HFFc6 (cell line): ENCODE data around the gene MARK3. TPM values are rescaled to one million over a fixed set of nuclear protein-coding genes. Genes with fewer than 3 reads are reported as not detected.

Experiments used
- DNase-seq: peaks from one replicate; pipeline ENCODE4 v3.0.0-alpha.2; 2018
- H3K27ac Mint-ChIP-seq: 2 replicates; pipeline ENCODE4 v1.8.0; 2020; ENCODE audit warnings: mild to moderate bottlenecking, mixed read lengths
- H3K27me3 Mint-ChIP-seq: 2 replicates; pipeline ENCODE4 v1.8.0; 2021; ENCODE audit warnings: mild to moderate bottlenecking, moderate library complexity, mixed read lengths; ENCODE audit not compliant: insufficient read depth
- H3K36me3 Mint-ChIP-seq: 2 replicates; pipeline ENCODE4 v1.8.0; 2021; ENCODE audit warnings: low read depth, mixed read lengths
- H3K4me1 Mint-ChIP-seq: 2 replicates; pipeline ENCODE4 v1.8.0; 2020; ENCODE audit warnings: low read depth, mixed read lengths
- H3K4me3 Mint-ChIP-seq: 2 replicates; pipeline ENCODE4 v1.8.0; 2020; ENCODE audit warnings: mild to moderate bottlenecking, moderate library complexity, mixed read lengths
- H3K9me3 Mint-ChIP-seq: 2 replicates; pipeline ENCODE4 v1.8.0; 2020; ENCODE audit warnings: mild to moderate bottlenecking, mixed read lengths
- CTCF ChIP-seq: fragments of 200-600 bp; sonication (generic); IDR thresholded peaks from 2 replicates; pipeline ENCODE4 v1.5.0; 2021; ENCODE audit warnings: antibody characterized with exemption, mild to moderate bottlenecking
- total RNA-seq, 6 experiments: library from RNA; stranded (reverse); fragmentation: NEBNext Ultra II Directional; extraction: Animal tissue kit (Norgen Biotek cat#: 25700); gene quantifications; 2 replicates in 1 of 6; 3 replicates in 5 of 6; pipeline ENCODE4 v1.2.3, GENCODE V29; 2021

Gene MARK3
- total RNA-seq, 6 experiments from 2014 or later, result 57.4 to 71.8 (median 65.7) TPM

GRCh38 chr14:103489621-103490020, 104.4 kb downstream of the MARK3 start:
- peak overlapping the region; percentile 51; the same call in 1 of the 2 replicates for H3K4me3 Mint-ChIP-seq
- H3K4me1 Mint-ChIP-seq, result peaks cover 20% of the 10 kb centered on the region
- H3K36me3 Mint-ChIP-seq, result peaks cover 26% of the 10 kb centered on the region
- DNase-seq, result no peak
- H3K27me3 Mint-ChIP-seq, result no peaks in the 10 kb centered on the region; the same call in 1 of the 2 replicates
- TF ChIP-seq CTCF, result no peak
- no peaks in the 10 kb centered on the region for H3K9me3 Mint-ChIP-seq
- peak overlapping the region; percentile 84; the same call in 1 of the 2 replicates for H3K27ac Mint-ChIP-seq

DNA sequence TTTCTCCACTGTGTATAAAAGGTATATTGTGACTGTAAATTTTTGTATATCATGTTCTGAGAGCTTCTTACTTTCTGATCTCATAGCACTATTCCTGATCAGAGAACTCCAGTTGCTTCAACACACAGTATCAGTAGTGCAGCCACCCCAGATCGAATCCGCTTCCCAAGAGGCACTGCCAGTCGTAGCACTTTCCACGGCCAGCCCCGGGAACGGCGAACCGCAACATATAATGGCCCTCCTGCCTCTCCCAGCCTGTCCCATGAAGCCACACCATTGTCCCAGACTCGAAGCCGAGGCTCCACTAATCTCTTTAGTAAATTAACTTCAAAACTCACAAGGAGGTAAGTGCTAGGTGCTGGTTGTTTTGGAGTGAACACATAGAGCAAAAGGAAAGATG, 106.5 kb downstream of the MARK3 start:
- H3K36me3 Mint-ChIP-seq, result peaks cover 26% of the 10 kb centered on the region
- no peak overlapping the region for H3K4me3 Mint-ChIP-seq
- no peak for TF ChIP-seq CTCF
- H3K9me3 Mint-ChIP-seq, result no peaks in the 10 kb centered on the region
- no peak overlapping the region for H3K27ac Mint-ChIP-seq
- DNase-seq, result no peak
- no peaks in the 10 kb centered on the region; the same call in 1 of the 2 replicates for H3K27me3 Mint-ChIP-seq
- H3K4me1 Mint-ChIP-seq, result peaks cover 20% of the 10 kb centered on the region

GRCh38 chr14:103492156-103492925, 107.1 kb downstream of the MARK3 start:
- no peak overlapping the region for H3K4me3 Mint-ChIP-seq
- DNase-seq, result no peak
- peaks cover 20% of the 10 kb centered on the region for H3K4me1 Mint-ChIP-seq
- H3K9me3 Mint-ChIP-seq, result no peaks in the 10 kb centered on the region
- no peaks in the 10 kb centered on the region; the same call in 1 of the 2 replicates for H3K27me3 Mint-ChIP-seq
- no peak for TF ChIP-seq CTCF
- H3K27ac Mint-ChIP-seq, result no peak overlapping the region; the same call in 1 of the 2 replicates
- H3K36me3 Mint-ChIP-seq, result peaks cover 26% of the 10 kb centered on the region

DNA sequence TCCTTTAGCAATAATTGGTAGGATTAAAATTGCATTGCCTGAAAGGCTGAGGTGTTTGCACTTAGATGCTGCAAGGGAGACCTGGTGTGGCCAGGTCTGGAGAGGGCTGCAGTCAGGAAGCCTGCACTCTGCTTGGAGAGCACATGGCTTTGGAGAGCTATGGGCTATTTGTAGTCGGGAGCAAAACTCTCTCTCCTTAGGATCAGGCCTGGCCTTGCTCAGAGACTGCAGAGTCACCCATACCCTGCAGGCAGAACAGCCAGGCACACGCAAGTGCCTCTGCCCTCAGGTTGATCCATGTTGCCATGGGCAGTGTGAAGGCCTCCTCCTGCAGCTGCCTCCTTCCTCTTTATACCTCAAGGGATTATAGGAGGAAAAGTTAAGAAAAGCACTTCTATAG, 110.6 kb downstream of the MARK3 start:
- Mint-ChIP-seq H3K36me3 (peaks cover 15% of the 10 kb centered on the region), H3K27ac (peak overlapping the region; percentile 31; the same call in 1 of the 2 replicates), H3K4me1 (peaks cover 10% of the 10 kb centered on the region; the same call in 1 of the 2 replicates), H3K9me3 (no peaks in the 10 kb centered on the region), H3K4me3 (no peak overlapping the region), H3K27me3 (peaks cover 1% of the 10 kb centered on the region; the same call in 1 of the 2 replicates)
- no peak for DNase-seq
- TF ChIP-seq CTCF, result no peak

DNA sequence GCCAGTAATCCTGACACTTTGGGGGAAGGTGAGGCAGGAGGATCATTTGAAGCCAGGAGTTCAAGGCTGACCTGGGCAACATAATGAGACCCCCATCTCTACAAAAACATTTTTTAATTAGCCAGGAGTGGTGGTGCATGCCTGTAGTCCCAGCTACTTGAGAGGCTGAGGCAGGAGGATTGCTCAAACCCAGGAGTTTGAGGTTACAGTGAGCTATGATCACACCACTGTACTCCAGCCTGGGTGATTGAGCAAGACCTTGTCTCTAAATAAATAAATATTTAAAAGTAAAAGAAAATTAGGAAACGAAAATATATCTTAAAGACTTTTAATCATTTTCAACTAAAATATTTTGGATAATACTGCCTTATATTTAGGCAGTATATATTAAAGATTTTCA, 111.6 kb downstream of the MARK3 start:
- DNase-seq, result no peak
- Mint-ChIP-seq H3K36me3 (peaks cover 12% of the 10 kb centered on the region), H3K27ac (no peak overlapping the region), H3K4me1 (peaks cover 18% of the 10 kb centered on the region), H3K4me3 (no peak overlapping the region), H3K9me3 (no peaks in the 10 kb centered on the region), H3K27me3 (0 out of 2 replicates have a peak, but pooled peaks cover 1% of the 10 kb centered on the region)
- TF ChIP-seq CTCF, result no peak
